Activated naive CD4-positive, alpha-beta T cell treated with anti-CD3 and anti-CD28 coated beads, Interleukin-2, amount 10 ng/mL, durations not matched to agents 7 days and 5 days (primary cell): ENCODE measurements around the gene PTPRA.
"Not testable (repeated sequence)": the region's sequence is repeated elsewhere in the genome, so short reads cannot be mapped to it uniquely, and the experiment has no call there.

Experiments
- CTCF ChIA-PET: fragments of 350-600 bp; sonication (Branson Sonifier 250); formaldehyde crosslinking; loops from one replicate; lab custom pipeline; 2021; ENCODE audit warnings: antibody characterized with exemption; lab: Charles Lee
- DNase-seq: peaks from one replicate; pipeline ENCODE4 v3.0.0-alpha.2; 2020
- H3K27ac Mint-ChIP-seq: one replicate; pipeline ENCODE4 v1.8.0; 2021; ENCODE audit warnings: mild to moderate bottlenecking, moderate library complexity, mixed read lengths
- H3K27me3 Mint-ChIP-seq: one replicate; pipeline ENCODE4 v1.8.0; 2021; ENCODE audit warnings: mild to moderate bottlenecking, mixed read lengths
- H3K36me3 Mint-ChIP-seq: one replicate; pipeline ENCODE4 v1.8.0; 2021; ENCODE audit warnings: mixed read lengths
- H3K4me1 Mint-ChIP-seq: one replicate; pipeline ENCODE4 v1.8.0; 2021; ENCODE audit warnings: mixed read lengths
- H3K4me3 Mint-ChIP-seq: one replicate; pipeline ENCODE4 v1.8.0; 2021; ENCODE audit warnings: mild to moderate bottlenecking, moderate library complexity, mixed read lengths
- H3K9me3 Mint-ChIP-seq: one replicate; pipeline ENCODE4 v1.8.0; 2021; ENCODE audit warnings: mixed read lengths

PTPRA gene

DNA sequence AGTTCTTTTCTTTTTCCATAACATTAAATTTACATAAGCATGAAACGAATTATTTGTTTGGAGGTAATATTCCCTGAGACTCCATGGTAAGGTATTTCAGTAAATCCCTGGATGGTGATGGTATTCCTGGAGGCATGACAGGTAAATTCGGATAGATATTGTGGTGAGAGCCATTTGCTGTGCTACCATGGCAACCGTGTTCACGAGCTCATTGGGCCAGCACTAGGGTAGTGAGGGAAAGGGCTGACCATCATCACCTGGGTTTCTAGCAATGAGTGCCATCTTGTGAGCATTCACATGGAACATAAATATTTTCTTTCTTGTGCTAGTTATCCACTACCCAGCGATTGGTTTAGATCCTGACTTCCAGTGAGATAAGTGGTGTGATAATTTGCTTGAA, 118.3 kb downstream of the PTPRA start:
- H3K4me1 Mint-ChIP-seq, result peaks cover 25% of the 10 kb centered on the region
- no peaks in the 10 kb centered on the region for H3K9me3 Mint-ChIP-seq
- no peaks in the 10 kb centered on the region for H3K27me3 Mint-ChIP-seq
- H3K4me3 Mint-ChIP-seq, result no peak overlapping the region
- CTCF ChIA-PET, result interaction anchor here (0.6 kb wide), 1 partner anchor 8 kb away, joined by 3 read pairs; no protein-coding TSS in a partner anchor
- peaks cover 62% of the 10 kb centered on the region for H3K36me3 Mint-ChIP-seq
- no peak for DNase-seq
- no peak overlapping the region for H3K27ac Mint-ChIP-seq

DNA sequence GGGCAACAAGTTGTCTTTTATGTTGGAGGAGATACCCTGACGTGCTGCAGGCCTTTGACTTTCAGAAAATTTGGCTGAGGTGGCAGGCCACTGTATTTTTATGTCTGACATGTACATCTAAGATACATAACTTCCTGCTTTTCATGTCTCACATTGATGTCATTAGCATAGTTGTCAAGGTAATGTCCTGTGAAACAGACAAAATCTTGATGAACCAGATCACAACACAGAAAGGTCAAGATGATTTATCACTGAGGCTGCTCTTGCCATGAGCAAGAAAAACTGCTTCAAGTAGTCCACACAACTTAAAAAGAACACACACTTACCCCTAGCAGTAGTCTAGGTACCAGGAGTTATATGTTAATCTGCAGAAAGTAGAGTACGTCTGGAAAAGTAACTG, 120.0 kb downstream of the PTPRA start:
- CTCF ChIA-PET, result interaction anchor here (1.3 kb wide), 1 partner anchor 240 kb away, joined by 3 read pairs; no protein-coding TSS in a partner anchor
- peaks cover 45% of the 10 kb centered on the region for H3K36me3 Mint-ChIP-seq

DNA sequence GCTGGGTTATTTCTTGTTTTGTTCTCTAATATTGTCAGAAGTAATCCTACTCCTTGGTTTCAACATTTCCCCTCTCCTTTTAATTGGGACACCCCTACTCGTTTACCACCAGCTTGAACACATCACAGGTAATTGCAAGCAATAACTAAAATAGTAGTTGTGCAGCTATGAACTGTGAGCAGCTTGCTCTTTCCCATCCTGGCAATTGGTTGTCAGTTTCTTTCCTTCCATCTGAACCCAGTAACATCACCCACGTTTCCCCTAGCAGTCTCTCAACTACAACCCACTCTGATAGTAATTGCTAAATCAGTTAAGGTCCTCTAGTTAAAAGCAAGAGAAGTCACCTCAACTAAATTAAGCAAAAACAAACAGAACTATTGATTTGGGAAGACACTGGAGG, 122.5 kb downstream of the PTPRA start:
- DNase-seq, result no peak
- CTCF ChIA-PET, result interaction anchor here (1.0 kb wide), 1 partner anchor 238 kb away, joined by 3 read pairs; no protein-coding TSS in a partner anchor
- Mint-ChIP-seq H3K36me3 (peaks cover 29% of the 10 kb centered on the region), H3K4me3 (no peak overlapping the region), H3K27ac (no peak overlapping the region), H3K4me1 (no peaks in the 10 kb centered on the region), H3K9me3 (no peaks in the 10 kb centered on the region), H3K27me3 (no peaks in the 10 kb centered on the region)

More for the DNA sequence above, 120.0 kb downstream of the PTPRA start:
- peaks cover 16% of the 10 kb centered on the region for H3K4me1 Mint-ChIP-seq
- no peak for DNase-seq
- H3K9me3 Mint-ChIP-seq, result no peaks in the 10 kb centered on the region
- H3K27ac Mint-ChIP-seq, result no peak overlapping the region
- no peaks in the 10 kb centered on the region for H3K27me3 Mint-ChIP-seq
- no peak overlapping the region for H3K4me3 Mint-ChIP-seq

DNA sequence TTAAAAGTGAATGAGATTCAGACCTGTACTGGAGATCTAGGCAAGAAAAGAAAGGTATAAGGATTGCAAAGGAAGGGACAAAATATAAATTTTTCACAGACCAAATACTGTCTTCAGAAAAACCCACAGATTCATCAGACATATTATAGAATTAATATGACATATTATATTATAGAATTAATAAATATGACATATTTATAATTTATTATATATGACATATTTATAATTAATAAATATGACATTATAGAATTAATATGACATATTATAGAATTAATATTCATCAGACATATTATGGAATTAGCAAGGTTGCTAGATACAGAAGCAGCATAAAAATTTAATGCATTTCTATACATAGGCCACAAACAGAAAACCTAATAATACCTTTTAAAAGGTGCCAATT, 125.4 kb downstream of the PTPRA start:
- no peak overlapping the region for H3K27ac Mint-ChIP-seq
- H3K4me1 Mint-ChIP-seq, result no peaks in the 10 kb centered on the region
- CTCF ChIA-PET, result interaction anchor here (1.0 kb wide), 1 partner anchor 476 kb away, joined by 3 read pairs; no protein-coding TSS in a partner anchor
- no peaks in the 10 kb centered on the region for H3K27me3 Mint-ChIP-seq
- peaks cover 9% of the 10 kb centered on the region for H3K36me3 Mint-ChIP-seq
- no peaks in the 10 kb centered on the region for H3K9me3 Mint-ChIP-seq
- no peak overlapping the region for H3K4me3 Mint-ChIP-seq
- DNase-seq, result no peak

- Mint-ChIP-seq H3K27ac (peak overlapping the region; percentile 28), H3K36me3 (peaks cover 10% of the 10 kb centered on the region), H3K27me3 (no peaks in the 10 kb centered on the region), H3K4me1 (no peaks in the 10 kb centered on the region), H3K4me3 (no peak overlapping the region), H3K9me3 (no peaks in the 10 kb centered on the region)
- no peak for DNase-seq
- CTCF ChIA-PET, result interaction anchor here (0.6 to 1.7 kb wide), 23 partner anchors 9 to 312 kb away, joined by 3 to 18 read pairs (median 3); partner anchors contain the start of genes PTPRA and TMEM239
Observed at GRCh38 chr20:3000852-3001523, 127.7 kb downstream of the PTPRA start.

DNA sequence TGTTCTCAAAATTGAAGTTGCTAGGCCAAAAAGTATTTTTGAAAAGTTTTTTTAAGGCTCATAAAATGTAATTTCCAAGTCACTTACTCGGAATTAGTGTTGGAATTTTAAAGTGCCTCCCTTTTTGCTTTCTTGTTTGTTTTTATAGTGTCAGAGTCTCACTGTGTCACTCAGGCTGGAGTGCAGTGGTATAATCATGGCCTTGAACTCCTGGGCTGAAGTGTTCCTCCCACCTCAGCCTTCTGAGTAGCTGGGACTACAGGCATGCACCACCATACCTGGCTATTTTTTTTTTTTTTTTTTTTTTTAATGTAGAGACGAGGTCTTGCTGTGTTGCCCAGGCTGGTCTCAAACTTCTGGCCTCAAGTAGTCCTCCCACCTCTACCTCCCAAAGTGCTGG, 130.1 kb downstream of the PTPRA start:
- no peaks in the 10 kb centered on the region for H3K27me3 Mint-ChIP-seq
- CTCF ChIA-PET, result interaction anchor here (0.8 kb wide), 1 partner anchor 315 kb away, joined by 3 read pairs; no protein-coding TSS in a partner anchor
- H3K4me3 Mint-ChIP-seq, result no peak overlapping the region
- no peaks in the 10 kb centered on the region for H3K4me1 Mint-ChIP-seq
- H3K36me3 Mint-ChIP-seq, result peaks cover 28% of the 10 kb centered on the region
- no peak for DNase-seq
- H3K9me3 Mint-ChIP-seq, result no peaks in the 10 kb centered on the region
- no peak overlapping the region for H3K27ac Mint-ChIP-seq

- H3K27ac Mint-ChIP-seq, result peak overlapping the region; percentile 67
Observed at GRCh38 chr20:3010985-3011723, 137.9 kb downstream of the PTPRA start.

DNA sequence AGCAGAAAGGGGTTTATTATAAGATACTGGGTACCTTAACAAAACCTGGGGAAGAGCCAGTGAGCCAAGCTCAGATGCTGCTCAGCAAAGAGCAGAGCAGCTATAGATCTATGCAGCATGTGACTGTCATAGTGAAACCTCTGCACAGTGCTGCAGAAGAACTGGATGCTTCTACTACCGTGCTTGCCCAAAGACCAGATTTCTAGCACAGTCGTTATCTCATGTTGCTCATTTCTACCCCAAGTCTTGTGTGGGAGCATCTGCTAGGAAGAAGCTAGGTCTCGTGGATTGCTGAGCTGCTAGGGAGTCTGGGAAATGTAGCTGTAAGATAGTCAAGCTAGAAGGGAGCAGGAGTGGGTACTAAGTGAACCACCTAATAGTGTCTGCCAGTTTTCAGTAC, 138.5 kb downstream of the PTPRA start:
- Mint-ChIP-seq H3K4me1 (peaks cover 28% of the 10 kb centered on the region), H3K27ac (peak overlapping the region; percentile 67)

More at GRCh38 chr20:3010985-3011723, 137.9 kb downstream of the PTPRA start:
- Mint-ChIP-seq H3K9me3 (no peaks in the 10 kb centered on the region), H3K4me1 (peaks cover 28% of the 10 kb centered on the region), H3K27me3 (no peaks in the 10 kb centered on the region), H3K36me3 (peaks cover 48% of the 10 kb centered on the region), H3K4me3 (no peak overlapping the region)
- no peak for DNase-seq
- CTCF ChIA-PET, result interaction anchor here (0.9 to 1.4 kb wide), 7 partner anchors 11 to 306 kb away, joined by 3 to 5 read pairs (median 3); no protein-coding TSS in a partner anchor

DNA sequence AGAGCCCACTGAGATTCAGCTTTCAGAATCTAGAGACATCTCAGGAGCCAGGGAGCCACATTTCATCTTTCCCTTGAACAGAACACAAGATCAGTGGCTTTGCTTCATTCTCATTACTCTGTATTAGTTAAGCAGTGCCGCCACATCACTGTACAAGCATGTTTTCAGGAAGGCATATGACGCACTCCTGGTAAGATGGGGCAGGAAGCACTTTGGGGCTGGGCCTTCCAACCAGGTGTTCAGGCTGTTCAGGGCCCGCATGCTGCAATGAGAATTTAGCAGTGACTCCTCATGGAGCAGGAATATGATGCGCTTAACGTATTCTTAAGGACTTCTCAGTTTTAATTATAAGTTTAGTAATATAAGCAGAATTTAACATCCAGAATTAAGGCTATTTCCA, 140.5 kb downstream of the PTPRA start:
- Mint-ChIP-seq H3K4me3 (no peak overlapping the region), H3K4me1 (peaks cover 28% of the 10 kb centered on the region), H3K9me3 (no peaks in the 10 kb centered on the region), H3K27ac (no peak overlapping the region), H3K36me3 (peaks cover 45% of the 10 kb centered on the region), H3K27me3 (no peaks in the 10 kb centered on the region)
- CTCF ChIA-PET, result interaction anchor here (1.0 kb wide), 1 partner anchor 12 kb away, joined by 4 read pairs; no protein-coding TSS in a partner anchor
- no peak for DNase-seq

More for the DNA sequence above, 138.5 kb downstream of the PTPRA start:
- CTCF ChIA-PET, result interaction anchor here (0.9 to 1.4 kb wide), 7 partner anchors 11 to 305 kb away, joined by 3 to 5 read pairs (median 3); no protein-coding TSS in a partner anchor
- H3K27me3 Mint-ChIP-seq, result no peaks in the 10 kb centered on the region
- no peak overlapping the region for H3K4me3 Mint-ChIP-seq
- no peak for DNase-seq
- no peaks in the 10 kb centered on the region for H3K9me3 Mint-ChIP-seq
- peaks cover 47% of the 10 kb centered on the region for H3K36me3 Mint-ChIP-seq

GRCh38 chr20:3014179-3014578, 140.9 kb downstream of the PTPRA start:
- no peaks in the 10 kb centered on the region for H3K9me3 Mint-ChIP-seq
- no peak for DNase-seq

GRCh38 chr20:3014662-3015061, 141.4 kb downstream of the PTPRA start:
- CTCF ChIA-PET, result interaction anchor here (0.6 to 1.1 kb wide), 2 partner anchors 14 to 130 kb away, joined by 4 to 5 read pairs; no protein-coding TSS in a partner anchor
- Mint-ChIP-seq H3K27me3 (no peaks in the 10 kb centered on the region), H3K4me3 (no peak overlapping the region), H3K4me1 (peaks cover 23% of the 10 kb centered on the region), H3K36me3 (peaks cover 36% of the 10 kb centered on the region), H3K27ac (no peak overlapping the region), H3K9me3 (no peaks in the 10 kb centered on the region)
- no peak for DNase-seq

More at GRCh38 chr20:3014179-3014578, 140.9 kb downstream of the PTPRA start:
- no peak overlapping the region for H3K4me3 Mint-ChIP-seq
- peaks cover 41% of the 10 kb centered on the region for H3K36me3 Mint-ChIP-seq
- CTCF ChIA-PET, result interaction anchor here (0.6 to 1.1 kb wide), 3 partner anchors 11 to 130 kb away, joined by 4 to 5 read pairs (median 4); no protein-coding TSS in a partner anchor
- H3K4me1 Mint-ChIP-seq, result peaks cover 28% of the 10 kb centered on the region
- H3K27ac Mint-ChIP-seq, result no peak overlapping the region
- H3K27me3 Mint-ChIP-seq, result no peaks in the 10 kb centered on the region

DNA sequence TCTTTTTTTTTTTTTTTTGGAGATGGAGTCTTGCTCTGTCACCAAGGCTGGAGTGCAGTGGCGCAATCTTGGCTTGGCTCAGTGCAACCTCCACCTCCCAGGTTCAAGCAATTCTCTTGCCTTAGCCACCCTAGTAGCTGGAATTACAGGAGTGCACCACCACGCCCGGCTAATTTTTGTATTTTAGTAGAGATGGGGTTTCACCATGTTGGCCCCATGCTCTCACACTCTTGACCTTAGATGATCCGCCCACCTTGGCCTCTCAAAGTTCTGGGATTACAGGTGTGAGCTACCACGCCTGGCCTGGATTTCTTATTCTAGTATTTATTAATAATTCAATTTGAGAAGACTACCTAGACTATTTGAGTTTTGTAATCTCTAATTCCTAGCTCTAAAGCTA, 142.0 kb downstream of the PTPRA start:
- Mint-ChIP-seq H3K36me3 (peaks cover 36% of the 10 kb centered on the region), H3K4me1 (peaks cover 22% of the 10 kb centered on the region)
- H3K9me3 Mint-ChIP-seq, H3K27me3 Mint-ChIP-seq, H3K4me3 Mint-ChIP-seq, H3K27ac Mint-ChIP-seq, DNase-seq: not testable (repeated sequence)
- CTCF ChIA-PET, result interaction anchor here (0.7 to 1.1 kb wide), 3 partner anchors 15 to 99 kb away, joined by 3 to 4 read pairs (median 3); no protein-coding TSS in a partner anchor

GRCh38 chr20:3021327-3021726, 148.0 kb downstream of the PTPRA start:
- H3K27me3 Mint-ChIP-seq, result no peaks in the 10 kb centered on the region
- H3K4me3 Mint-ChIP-seq, result no peak overlapping the region
- no peak overlapping the region for H3K27ac Mint-ChIP-seq
- no peak for DNase-seq
- H3K4me1 Mint-ChIP-seq, result no peaks in the 10 kb centered on the region
- peaks cover 45% of the 10 kb centered on the region for H3K36me3 Mint-ChIP-seq
- no peaks in the 10 kb centered on the region for H3K9me3 Mint-ChIP-seq
- CTCF ChIA-PET, result no interaction called here

DNA sequence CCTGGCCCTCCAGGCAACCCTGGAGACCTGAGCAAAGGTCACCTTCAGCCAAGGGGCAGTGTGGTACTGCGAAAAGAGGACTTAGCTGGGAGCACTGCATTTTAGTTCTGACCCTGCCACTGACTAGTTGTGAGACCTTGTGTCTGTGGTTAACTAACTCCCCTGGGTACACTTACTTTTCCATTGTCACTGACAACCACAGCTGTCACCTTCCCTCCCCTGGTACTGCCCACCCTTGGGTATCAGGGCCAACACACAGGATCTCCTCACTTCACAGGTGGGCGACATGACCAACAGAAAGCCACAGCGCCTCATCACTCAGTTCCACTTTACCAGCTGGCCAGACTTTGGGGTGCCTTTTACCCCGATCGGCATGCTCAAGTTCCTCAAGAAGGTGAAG, 148.5 kb downstream of the PTPRA start:
- peaks cover 47% of the 10 kb centered on the region for H3K36me3 Mint-ChIP-seq
- DNase-seq, result no peak
- no peaks in the 10 kb centered on the region for H3K9me3 Mint-ChIP-seq
- no peaks in the 10 kb centered on the region for H3K4me1 Mint-ChIP-seq
- CTCF ChIA-PET, result no interaction called here
- no peak overlapping the region for H3K4me3 Mint-ChIP-seq
- H3K27me3 Mint-ChIP-seq, result no peaks in the 10 kb centered on the region
- no peak overlapping the region for H3K27ac Mint-ChIP-seq
